Astrocyte of the cerebellum (primary cell): ENCODE measurements around the gene SLMAP.

ENCODE experiments used
- DNase-seq: peaks from one replicate; pipeline ENCODE4 v3.0.0-alpha.2; 2011; ENCODE audit warnings: low read depth
- H3K4me3 ChIP-seq: 2 replicates; pipeline ENCODE4 v1.5.1; 2011; ENCODE audit warnings: mild to moderate bottlenecking, low read depth, low read length, moderate library complexity
- in situ Hi-C: cut with HindIII; loops from 2 replicates; pipeline ENCODE4 v1.10.0; 2017; ENCODE audit warnings: low sequenced_read_pairs
- TF ChIP-seq, protein P1 (sequence below): IDR thresholded peaks from 2 replicates; pipeline ENCODE4 v1.5.1; 2012; ENCODE audit warnings: low read length, low read depth, moderate library complexity, mild to moderate bottlenecking; ENCODE audit errors: missing control alignments

SLMAP gene

DNA sequence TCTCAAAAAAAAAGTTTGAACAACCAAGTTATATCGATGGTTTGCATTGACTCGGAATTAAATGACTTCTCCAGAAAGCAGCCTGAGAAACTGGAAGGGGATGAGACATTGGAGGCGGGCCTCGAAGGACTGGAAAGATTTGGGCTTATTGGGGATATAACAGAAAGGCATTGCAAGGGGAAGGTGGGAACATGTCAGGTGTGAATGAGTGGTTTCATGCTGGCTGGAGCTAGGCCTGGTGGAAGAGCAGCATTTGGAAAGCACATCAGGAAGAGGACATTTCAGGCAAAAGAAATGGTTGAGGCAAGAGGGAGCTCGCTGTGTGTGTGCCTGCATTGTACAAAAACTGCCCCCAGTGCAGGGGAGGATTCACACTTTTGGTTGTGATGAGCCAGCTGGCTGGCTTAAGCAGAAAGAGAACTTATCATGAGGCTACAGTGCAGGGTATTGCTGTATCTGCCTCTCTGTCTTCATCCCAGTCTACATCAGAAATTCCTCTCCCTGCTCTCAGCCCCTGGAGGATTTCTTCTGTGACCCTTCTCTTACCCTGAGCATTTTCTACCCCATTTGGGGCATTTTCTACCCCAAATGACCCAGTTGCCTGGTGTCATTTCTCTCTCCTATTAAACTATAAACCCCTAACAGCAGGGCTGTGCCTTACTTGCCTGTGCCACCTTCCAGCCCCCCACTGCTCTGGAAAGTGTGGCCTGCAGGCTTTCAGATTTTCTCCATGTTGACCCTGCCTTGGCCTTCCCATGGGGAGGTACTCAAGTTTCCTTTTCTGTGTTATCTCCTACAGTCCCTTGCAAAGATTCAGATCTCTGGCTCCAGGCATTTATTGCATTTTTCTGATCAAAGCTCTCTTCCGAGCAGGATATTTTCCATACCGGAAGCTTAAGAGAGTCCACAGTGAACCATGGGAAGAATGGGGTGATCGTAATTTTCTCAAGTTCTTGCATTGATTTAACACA lies 187.7 kb downstream of the SLMAP start:
- in situ Hi-C loops = loop anchor here (10.0 to 25.0 kb wide), 2 partner anchors 93 to 221 kb away; no protein-coding TSS in a partner anchor
- TF ChIP-seq, protein P1, sequence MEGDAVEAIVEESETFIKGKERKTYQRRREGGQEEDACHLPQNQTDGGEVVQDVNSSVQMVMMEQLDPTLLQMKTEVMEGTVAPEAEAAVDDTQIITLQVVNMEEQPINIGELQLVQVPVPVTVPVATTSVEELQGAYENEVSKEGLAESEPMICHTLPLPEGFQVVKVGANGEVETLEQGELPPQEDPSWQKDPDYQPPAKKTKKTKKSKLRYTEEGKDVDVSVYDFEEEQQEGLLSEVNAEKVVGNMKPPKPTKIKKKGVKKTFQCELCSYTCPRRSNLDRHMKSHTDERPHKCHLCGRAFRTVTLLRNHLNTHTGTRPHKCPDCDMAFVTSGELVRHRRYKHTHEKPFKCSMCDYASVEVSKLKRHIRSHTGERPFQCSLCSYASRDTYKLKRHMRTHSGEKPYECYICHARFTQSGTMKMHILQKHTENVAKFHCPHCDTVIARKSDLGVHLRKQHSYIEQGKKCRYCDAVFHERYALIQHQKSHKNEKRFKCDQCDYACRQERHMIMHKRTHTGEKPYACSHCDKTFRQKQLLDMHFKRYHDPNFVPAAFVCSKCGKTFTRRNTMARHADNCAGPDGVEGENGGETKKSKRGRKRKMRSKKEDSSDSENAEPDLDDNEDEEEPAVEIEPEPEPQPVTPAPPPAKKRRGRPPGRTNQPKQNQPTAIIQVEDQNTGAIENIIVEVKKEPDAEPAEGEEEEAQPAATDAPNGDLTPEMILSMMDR = no peak
- DNase-seq = no peak
- no peak overlapping the region for H3K4me3 ChIP-seq

- H3K4me3 ChIP-seq = no peak overlapping the region
- DNase-seq = no peak
- in situ Hi-C loops = loop anchor here (10.0 to 25.0 kb wide), 2 partner anchors 90 to 218 kb away; no protein-coding TSS in a partner anchor
- TF ChIP-seq, protein P1 = no peak
Measured at GRCh38 chr3:57946970-57947381, 190.9 kb downstream of the SLMAP start.

GRCh38 chr3:57948080-57948671 lies 192.1 kb downstream of the SLMAP start:
- H3K4me3 ChIP-seq = no peak overlapping the region
- in situ Hi-C loops = loop anchor here (10.0 to 25.0 kb wide), 2 partner anchors 89 to 217 kb away; no protein-coding TSS in a partner anchor
- TF ChIP-seq, protein P1 = no peak
- no peak for DNase-seq

GRCh38 chr3:57948781-57949242 lies 192.7 kb downstream of the SLMAP start:
- no peak overlapping the region for H3K4me3 ChIP-seq
- TF ChIP-seq, protein P1 = no peak
- in situ Hi-C loops = loop anchor here (10.0 to 25.0 kb wide), 2 partner anchors 88 to 216 kb away; no protein-coding TSS in a partner anchor
- no peak for DNase-seq

GRCh38 chr3:57949344-57949743 lies 193.2 kb downstream of the SLMAP start:
- in situ Hi-C loops = loop anchor here (10.0 to 25.0 kb wide), 2 partner anchors 88 to 215 kb away; no protein-coding TSS in a partner anchor
- H3K4me3 ChIP-seq = no peak overlapping the region
- TF ChIP-seq, protein P1 = no peak
- DNase-seq = no peak
